Ishikawa (cell line): Measurements from ENCODE around the gene SHB.

Source experiments
- CEBPB ChIP-seq: IDR thresholded peaks from 2 replicates; pipeline ENCODE4 v1.6.1; 2012
- CREB1 ChIP-seq: IDR thresholded peaks from 2 replicates; pipeline ENCODE4 v1.6.1; 2012; ENCODE audit warnings: low read depth
- EGR1 ChIP-seq: IDR thresholded peaks from 2 replicates; pipeline ENCODE4 v1.6.1; 2012
- EP300 ChIP-seq: IDR thresholded peaks from 2 replicates; pipeline ENCODE4 v1.6.1; 2012; ENCODE audit warnings: borderline replicate concordance
- FOXM1 ChIP-seq: IDR thresholded peaks from 2 replicates; pipeline ENCODE4 v1.6.1; 2012; ENCODE audit warnings: low read depth, borderline replicate concordance
- NFIC ChIP-seq: IDR thresholded peaks from 2 replicates; pipeline ENCODE4 v1.6.1; 2012
- RAD21 ChIP-seq: IDR thresholded peaks from 2 replicates; pipeline ENCODE4 v1.6.1; 2012; ENCODE audit warnings: low read depth
- TAF1 ChIP-seq: IDR thresholded peaks from 2 replicates; pipeline ENCODE4 v1.6.1; 2012; ENCODE audit warnings: low read depth, mild to moderate bottlenecking
- TCF12 ChIP-seq: IDR thresholded peaks from 2 replicates; pipeline ENCODE4 v1.6.1; 2012; ENCODE audit warnings: low read depth
- TEAD4 ChIP-seq: IDR thresholded peaks from 2 replicates; pipeline ENCODE4 v1.6.1; 2012
- YY1 ChIP-seq: IDR thresholded peaks from 2 replicates; pipeline ENCODE4 v1.6.1; 2012; ENCODE audit warnings: low read depth
- ZBTB7A ChIP-seq: IDR thresholded peaks from 2 replicates; pipeline ENCODE4 v1.6.1; 2012; ENCODE audit warnings: low read depth
- TF ChIP-seq, protein P1 (sequence below): IDR thresholded peaks from 2 replicates; pipeline ENCODE4 v1.6.1; 2012
- TF ChIP-seq, protein P2 (sequence below): IDR thresholded peaks from 2 replicates; pipeline ENCODE4 v1.6.1; 2012; ENCODE audit warnings: low read depth, mild to moderate bottlenecking
- TF ChIP-seq, protein P3 (sequence below): IDR thresholded peaks from 2 replicates; pipeline ENCODE4 v1.6.1; 2012

Gene SHB

DNA sequence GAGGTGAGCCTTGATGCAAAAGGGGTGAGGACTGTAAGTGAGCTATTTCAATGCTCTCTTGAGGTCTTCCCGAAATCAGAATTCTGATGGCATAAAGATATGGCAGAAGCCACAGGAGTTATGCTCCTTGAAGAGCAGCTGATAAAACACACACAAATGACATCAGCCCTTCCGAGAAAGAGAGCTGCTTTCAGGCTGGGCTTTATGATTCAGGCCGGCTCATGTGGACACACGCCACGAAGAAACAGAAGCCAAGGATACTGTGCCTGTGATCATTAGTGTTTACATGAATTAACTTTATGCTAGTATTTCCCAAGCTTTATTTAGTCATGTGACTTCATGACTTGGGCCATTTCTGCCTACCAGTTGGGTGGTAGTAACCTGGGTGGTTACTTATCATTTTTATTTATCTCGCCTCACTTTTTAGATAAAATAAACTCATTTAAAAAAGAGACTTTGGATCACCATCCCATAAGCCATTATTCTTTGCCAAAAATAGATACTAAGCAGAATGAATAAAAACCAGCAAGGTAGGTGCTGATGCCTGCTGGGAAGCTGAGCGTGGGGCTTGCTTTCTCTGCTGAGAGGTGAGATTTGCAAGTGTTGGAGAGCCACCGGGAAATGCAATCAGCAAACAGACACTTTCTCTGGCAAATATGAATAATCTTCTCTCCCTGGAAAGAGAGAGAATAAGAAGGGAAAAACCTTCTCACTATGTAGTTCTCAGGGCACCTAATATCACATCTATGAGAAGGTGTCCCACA, 92.1 kb downstream of the SHB start:
- TF ChIP-seq CEBPB (no peak), TCF12 (no peak), RAD21 (no peak), EP300 (no peak), FOXM1 (no peak), YY1 (no peak), CREB1 (no peak), NFIC (no peak), EGR1 (no peak), TEAD4 (no peak)
- TF ChIP-seq, protein P1, sequence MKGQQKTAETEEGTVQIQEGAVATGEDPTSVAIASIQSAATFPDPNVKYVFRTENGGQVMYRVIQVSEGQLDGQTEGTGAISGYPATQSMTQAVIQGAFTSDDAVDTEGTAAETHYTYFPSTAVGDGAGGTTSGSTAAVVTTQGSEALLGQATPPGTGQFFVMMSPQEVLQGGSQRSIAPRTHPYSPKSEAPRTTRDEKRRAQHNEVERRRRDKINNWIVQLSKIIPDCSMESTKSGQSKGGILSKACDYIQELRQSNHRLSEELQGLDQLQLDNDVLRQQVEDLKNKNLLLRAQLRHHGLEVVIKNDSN = no peak
- TF ChIP-seq, protein P2, sequence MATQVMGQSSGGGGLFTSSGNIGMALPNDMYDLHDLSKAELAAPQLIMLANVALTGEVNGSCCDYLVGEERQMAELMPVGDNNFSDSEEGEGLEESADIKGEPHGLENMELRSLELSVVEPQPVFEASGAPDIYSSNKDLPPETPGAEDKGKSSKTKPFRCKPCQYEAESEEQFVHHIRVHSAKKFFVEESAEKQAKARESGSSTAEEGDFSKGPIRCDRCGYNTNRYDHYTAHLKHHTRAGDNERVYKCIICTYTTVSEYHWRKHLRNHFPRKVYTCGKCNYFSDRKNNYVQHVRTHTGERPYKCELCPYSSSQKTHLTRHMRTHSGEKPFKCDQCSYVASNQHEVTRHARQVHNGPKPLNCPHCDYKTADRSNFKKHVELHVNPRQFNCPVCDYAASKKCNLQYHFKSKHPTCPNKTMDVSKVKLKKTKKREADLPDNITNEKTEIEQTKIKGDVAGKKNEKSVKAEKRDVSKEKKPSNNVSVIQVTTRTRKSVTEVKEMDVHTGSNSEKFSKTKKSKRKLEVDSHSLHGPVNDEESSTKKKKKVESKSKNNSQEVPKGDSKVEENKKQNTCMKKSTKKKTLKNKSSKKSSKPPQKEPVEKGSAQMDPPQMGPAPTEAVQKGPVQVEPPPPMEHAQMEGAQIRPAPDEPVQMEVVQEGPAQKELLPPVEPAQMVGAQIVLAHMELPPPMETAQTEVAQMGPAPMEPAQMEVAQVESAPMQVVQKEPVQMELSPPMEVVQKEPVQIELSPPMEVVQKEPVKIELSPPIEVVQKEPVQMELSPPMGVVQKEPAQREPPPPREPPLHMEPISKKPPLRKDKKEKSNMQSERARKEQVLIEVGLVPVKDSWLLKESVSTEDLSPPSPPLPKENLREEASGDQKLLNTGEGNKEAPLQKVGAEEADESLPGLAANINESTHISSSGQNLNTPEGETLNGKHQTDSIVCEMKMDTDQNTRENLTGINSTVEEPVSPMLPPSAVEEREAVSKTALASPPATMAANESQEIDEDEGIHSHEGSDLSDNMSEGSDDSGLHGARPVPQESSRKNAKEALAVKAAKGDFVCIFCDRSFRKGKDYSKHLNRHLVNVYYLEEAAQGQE = no peak
- TF ChIP-seq, protein P3, sequence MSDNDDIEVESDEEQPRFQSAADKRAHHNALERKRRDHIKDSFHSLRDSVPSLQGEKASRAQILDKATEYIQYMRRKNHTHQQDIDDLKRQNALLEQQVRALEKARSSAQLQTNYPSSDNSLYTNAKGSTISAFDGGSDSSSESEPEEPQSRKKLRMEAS = no peak

DNA sequence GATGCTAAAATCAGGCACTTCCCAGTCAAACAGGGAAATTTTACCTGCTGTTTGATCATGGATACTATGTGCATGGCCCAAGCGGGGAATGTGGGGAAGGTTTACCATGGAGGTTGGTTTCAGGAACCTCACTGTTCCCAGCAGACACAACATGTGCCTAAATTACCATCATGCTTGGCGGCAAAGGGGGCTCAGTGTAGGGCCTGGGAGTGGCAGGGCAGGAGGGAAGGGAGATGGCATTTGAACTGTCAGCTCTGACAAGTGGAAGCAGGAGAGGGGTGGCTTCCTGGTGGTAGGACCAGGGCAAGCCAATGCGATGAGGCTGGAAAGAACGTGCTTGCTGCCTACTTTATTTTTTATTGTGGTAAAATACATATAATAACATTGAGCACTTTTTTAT, 93.4 kb downstream of the SHB start:
- TF ChIP-seq, protein P1 = no peak
- TF ChIP-seq EP300 (no peak), CEBPB (no peak), ZBTB7A (no peak), TEAD4 (no peak), RAD21 (no peak), TCF12 (no peak), EGR1 (no peak), FOXM1 (no peak), YY1 (no peak), NFIC (no peak), CREB1 (no peak), TAF1 (no peak)
- TF ChIP-seq, protein P3 = no peak
- TF ChIP-seq, protein P2 = no peak

DNA sequence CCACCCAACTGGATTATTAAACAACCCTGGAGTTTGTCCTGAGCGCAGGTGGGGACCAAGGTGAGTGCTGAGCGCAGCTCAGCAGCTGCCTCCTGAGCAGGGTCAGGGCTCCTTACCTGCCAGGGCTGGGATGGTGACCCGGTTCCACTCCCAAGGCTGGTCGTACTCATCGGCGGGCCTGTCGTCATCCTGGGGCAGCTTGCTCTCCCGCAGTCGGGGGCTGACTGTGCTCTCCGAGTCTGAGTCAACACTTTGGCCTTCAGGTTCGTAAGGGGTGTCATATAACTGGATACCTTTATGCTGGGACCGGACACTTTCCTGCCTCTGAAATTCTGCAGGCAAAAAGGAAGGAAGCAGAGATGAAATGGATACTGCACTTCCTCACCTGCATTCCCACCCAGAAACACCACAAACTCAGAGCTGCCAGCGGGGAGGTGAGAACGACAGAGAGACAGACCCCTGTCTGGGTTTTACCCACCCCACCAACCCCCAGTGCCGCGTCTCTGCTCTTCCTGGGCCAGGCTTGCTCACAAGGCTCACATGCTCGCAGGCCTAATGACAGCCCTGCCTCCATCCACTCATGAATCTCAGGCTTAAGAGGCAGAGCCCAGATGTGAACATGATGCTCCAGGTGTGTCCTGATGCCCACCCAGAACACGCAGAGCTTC, 94.4 kb downstream of the SHB start:
- no peak for TF ChIP-seq RAD21
- TF ChIP-seq ZBTB7A = no peak
- no peak for TF ChIP-seq CEBPB
- TF ChIP-seq, protein P3 = no peak
- no peak for TF ChIP-seq EP300
- no peak for TF ChIP-seq EGR1
- TF ChIP-seq YY1 = no peak
- TF ChIP-seq FOXM1 = no peak
- TF ChIP-seq NFIC = no peak
- TF ChIP-seq TAF1 = no peak
- TF ChIP-seq TCF12 = no peak
- no peak for TF ChIP-seq TEAD4
- TF ChIP-seq, protein P1 = no peak
- no peak for TF ChIP-seq CREB1
- TF ChIP-seq, protein P2 = no peak
